Liver (tissue), 9 donors: ENCODE data around the gene SYTL3. TPM values are rescaled to one million over a fixed set of nuclear protein-coding genes. Genes with fewer than 3 reads are reported as not detected.

Experiments used
- DNase-seq: peaks from one replicate; pipeline ENCODE4 v3.0.0-alpha.2; 2017; ENCODE audit warnings: low spot score
- H3K27ac ChIP-seq, 2 donors: one replicate each; pipeline ENCODE4 v1.7.0; 2013; ENCODE audit warnings: inconsistent platforms in 2 of 2, low read length in 2 of 2, control low read depth in 1 of 2, low read depth in 1 of 2, mild to moderate bottlenecking in 1 of 2
- H3K27me3 ChIP-seq, 4 donors: one replicate each; pipeline versions ENCODE4 v1.6.1 to v1.7.0; 2013; ENCODE audit warnings: low read length in 3 of 4, inconsistent platforms in 1 of 4, mild to moderate bottlenecking in 1 of 4, moderate library complexity in 1 of 4; ENCODE audit not compliant: control insufficient read depth in 4 of 4, insufficient read depth in 4 of 4
- H3K36me3 ChIP-seq, 4 donors: one replicate each; pipeline versions ENCODE4 v1.6.1 to v1.7.0; 2013; ENCODE audit warnings: low read length in 3 of 4, mild to moderate bottlenecking in 3 of 4, low read depth in 1 of 4, moderate library complexity in 1 of 4; ENCODE audit not compliant: control insufficient read depth in 4 of 4, insufficient read depth in 3 of 4
- H3K4me1 ChIP-seq, 4 donors: one replicate each; pipeline versions ENCODE4 v1.6.1 to v1.7.0; 2013; ENCODE audit warnings: low read length in 3 of 4, mild to moderate bottlenecking in 3 of 4, moderate library complexity in 1 of 4; ENCODE audit not compliant: control insufficient read depth in 4 of 4, insufficient read depth in 4 of 4
- H3K4me3 ChIP-seq, 3 donors: one replicate each; pipeline versions ENCODE4 v1.6.1 to v1.7.0; 2013; ENCODE audit warnings: low read length in 3 of 3, control low read depth in 1 of 3, low read depth in 1 of 3, mild to moderate bottlenecking in 1 of 3
- H3K9ac ChIP-seq, 2 donors: one replicate each; pipeline ENCODE4 v1.7.0; 2013; ENCODE audit warnings: low read length in 2 of 2, mild to moderate bottlenecking in 2 of 2, moderate library complexity in 2 of 2, control low read depth in 1 of 2, low read depth in 1 of 2
- H3K9me3 ChIP-seq, 4 donors: one replicate each; pipeline versions ENCODE4 v1.6.1 to v1.7.0; 2013; ENCODE audit warnings: low read length in 3 of 4; ENCODE audit not compliant: control insufficient read depth in 4 of 4
- ATF3 ChIP-seq: IDR thresholded peaks from 2 replicates; pipeline ENCODE4 v1.6.1; 2016; ENCODE audit warnings: antibody characterized with exemption
- EGR1 ChIP-seq, 2 donors: IDR thresholded peaks; 2 replicates each; pipeline ENCODE4 v1.6.1; 2016 to 2018; ENCODE audit warnings: antibody characterized with exemption in 2 of 2, low read depth in 2 of 2
- FOXA1 ChIP-seq: IDR thresholded peaks from 2 replicates; pipeline ENCODE4 v1.6.1; 2016; ENCODE audit warnings: antibody characterized with exemption
- FOXA2 ChIP-seq: IDR thresholded peaks from 2 replicates; pipeline ENCODE4 v1.6.1; 2016; ENCODE audit warnings: antibody characterized with exemption
- GABPA ChIP-seq, 2 donors: IDR thresholded peaks in 1 of 2; conservative IDR thresholded peaks in 1 of 2; 2 replicates each; pipeline ENCODE4 v1.6.1; 2016; ENCODE audit warnings: antibody characterized with exemption in 2 of 2, mild to moderate bottlenecking in 1 of 2, moderate library complexity in 1 of 2
- HNF4A ChIP-seq, 2 donors: conservative IDR thresholded peaks; 2 replicates each; pipeline ENCODE4 v1.6.1; 2016; ENCODE audit warnings: antibody characterized with exemption in 2 of 2, mild to moderate bottlenecking in 2 of 2
- HNF4G ChIP-seq: IDR thresholded peaks from 2 replicates; pipeline ENCODE4 v1.6.1; 2016; ENCODE audit warnings: antibody characterized with exemption
- JUND ChIP-seq, 2 donors: IDR thresholded peaks; 2 replicates each; pipeline ENCODE4 v1.6.1; 2016; ENCODE audit warnings: antibody characterized with exemption in 2 of 2
- MAX ChIP-seq: IDR thresholded peaks from 2 replicates; pipeline ENCODE4 v1.6.1; 2016; ENCODE audit warnings: antibody characterized with exemption
- NR2F2 ChIP-seq: IDR thresholded peaks from 2 replicates; pipeline ENCODE4 v1.6.1; 2016; ENCODE audit warnings: antibody characterized with exemption
- RAD21 ChIP-seq, 2 donors: IDR thresholded peaks; 2 replicates each; pipeline ENCODE4 v1.6.1; 2016; ENCODE audit warnings: antibody characterized with exemption in 2 of 2, mild to moderate bottlenecking in 2 of 2
- REST ChIP-seq: IDR thresholded peaks from 2 replicates; pipeline ENCODE4 v1.6.1; 2016; ENCODE audit warnings: antibody characterized with exemption, mild to moderate bottlenecking
- RXRA ChIP-seq, 2 donors: IDR thresholded peaks; 2 replicates each; pipeline ENCODE4 v1.6.1; 2017 to 2018; ENCODE audit warnings: antibody characterized with exemption in 2 of 2, mild to moderate bottlenecking in 1 of 2
- SP1 ChIP-seq: IDR thresholded peaks from 2 replicates; pipeline ENCODE4 v1.6.1; 2018; ENCODE audit warnings: antibody characterized with exemption, mild to moderate bottlenecking
- TAF1 ChIP-seq: conservative IDR thresholded peaks from 2 replicates; pipeline ENCODE4 v1.6.1; 2016; ENCODE audit warnings: antibody characterized with exemption, mild to moderate bottlenecking
- YY1 ChIP-seq: IDR thresholded peaks from 2 replicates; pipeline ENCODE4 v1.6.1; 2016; ENCODE audit warnings: antibody characterized with exemption, mild to moderate bottlenecking
- WGBS: extraction: QIAGEN DNeasy Blood & Tissue Kit; methylation state at CpG from one replicate; pipeline ENCODE4 v1.1.7; 2013; 5-methylcytosine and 5-hydroxymethylcytosine counted together
- polyA plus RNA-seq, 2 donors: library from polyadenylated mRNA; stranded (reverse) in 1 of 2; unstranded in 1 of 2; fragments of 200-250 nt in 1 of 2; fragments of >200 nt in 1 of 2; fragmentation: Nextera tagmentation in 1 of 2; extraction: Ambion mirVana in 1 of 2; gene quantifications; one replicate each; pipeline versions ENCODE4 v1.2.1 to v1.2.3, GENCODE V29; 2013 to 2015
- total RNA-seq, 2 donors: library from RNA; depleted of rRNA; stranded (reverse); fragments of >200 nt; gene quantifications; one replicate each; pipeline ENCODE4 v1.2.3, GENCODE V29; 2014
- TF ChIP-seq, protein P1 (sequence below): fragments of 150-350 bp; IDR thresholded peaks from 2 replicates; pipeline ENCODE4 v1.5.1; 2017; ENCODE audit warnings: improper control_type of control experiment, low read depth, low read length; ENCODE audit not compliant: missing input control
- TF ChIP-seq, protein P2 (sequence below): IDR thresholded peaks from 2 replicates; pipeline ENCODE4 v1.6.1; 2016; ENCODE audit warnings: antibody characterized with exemption
- donor health status: healthy.
- donor health status: healthy.
- donor health status: healthy.
- donor health status: healthy.
- donor health status: healthy.

SYTL3 gene
- total and polyA plus RNA-seq, 4 donors, result 0.28 to 1.7 (median 0.51) TPM

- no peak for TF ChIP-seq FOXA2
- TF ChIP-seq RXRA (IDR thresholded peaks at IDR 0.05), result no peak
- TF ChIP-seq HNF4A (conservative IDR thresholded peaks at IDR 0.05), result no peak
- TF ChIP-seq YY1, result no peak
Measured at GRCh38 chr6:158777510-158777909, 127.7 kb downstream of the SYTL3 start (continued).

DNA sequence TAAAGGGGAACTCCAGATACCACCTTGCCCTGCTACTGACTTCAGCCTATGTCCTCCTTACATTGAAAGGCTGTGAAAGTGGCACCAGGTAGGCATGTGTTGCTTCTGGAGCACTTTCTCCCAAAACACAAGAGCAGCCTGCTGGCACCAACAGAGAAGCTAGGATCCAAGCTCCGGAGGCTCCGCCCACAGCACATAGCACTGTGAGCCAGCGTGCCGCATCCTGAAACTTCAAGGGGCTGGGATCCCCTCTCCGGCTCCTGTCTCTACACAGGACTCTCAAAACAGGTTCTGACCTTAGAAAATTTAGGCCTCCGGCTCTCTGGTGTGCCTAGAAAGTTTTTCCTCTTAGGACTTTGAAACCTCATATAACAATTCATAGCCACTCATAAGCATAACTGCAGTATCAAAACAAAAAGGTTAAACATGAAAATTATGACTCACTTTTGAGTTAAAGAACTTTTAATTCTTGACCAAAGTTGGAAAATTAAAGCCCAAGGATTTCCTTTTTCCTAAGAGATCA is 128.2 kb downstream of the SYTL3 start:
- TF ChIP-seq FOXA2 (no peak), FOXA1 (no peak), JUND (IDR thresholded peaks at IDR 0.05) (no peak), REST (no peak), GABPA (IDR thresholded peaks at IDR 0.05 in 1 of 2, conservative IDR thresholded peaks at IDR 0.05 in 1 of 2) (no peak), RAD21 (IDR thresholded peaks at IDR 0.05) (no peak), MAX (no peak), SP1 (no peak), RXRA (IDR thresholded peaks at IDR 0.05) (no peak), TAF1 (no peak), EGR1 (IDR thresholded peaks at IDR 0.05; ENCODE audit: low read depth in 2 of 2) (no peak), YY1 (no peak), HNF4A (conservative IDR thresholded peaks at IDR 0.05) (no peak), HNF4G (no peak), NR2F2 (no peak), ATF3 (no peak)
- TF ChIP-seq, protein P1, sequence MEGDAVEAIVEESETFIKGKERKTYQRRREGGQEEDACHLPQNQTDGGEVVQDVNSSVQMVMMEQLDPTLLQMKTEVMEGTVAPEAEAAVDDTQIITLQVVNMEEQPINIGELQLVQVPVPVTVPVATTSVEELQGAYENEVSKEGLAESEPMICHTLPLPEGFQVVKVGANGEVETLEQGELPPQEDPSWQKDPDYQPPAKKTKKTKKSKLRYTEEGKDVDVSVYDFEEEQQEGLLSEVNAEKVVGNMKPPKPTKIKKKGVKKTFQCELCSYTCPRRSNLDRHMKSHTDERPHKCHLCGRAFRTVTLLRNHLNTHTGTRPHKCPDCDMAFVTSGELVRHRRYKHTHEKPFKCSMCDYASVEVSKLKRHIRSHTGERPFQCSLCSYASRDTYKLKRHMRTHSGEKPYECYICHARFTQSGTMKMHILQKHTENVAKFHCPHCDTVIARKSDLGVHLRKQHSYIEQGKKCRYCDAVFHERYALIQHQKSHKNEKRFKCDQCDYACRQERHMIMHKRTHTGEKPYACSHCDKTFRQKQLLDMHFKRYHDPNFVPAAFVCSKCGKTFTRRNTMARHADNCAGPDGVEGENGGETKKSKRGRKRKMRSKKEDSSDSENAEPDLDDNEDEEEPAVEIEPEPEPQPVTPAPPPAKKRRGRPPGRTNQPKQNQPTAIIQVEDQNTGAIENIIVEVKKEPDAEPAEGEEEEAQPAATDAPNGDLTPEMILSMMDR, result no peak
- TF ChIP-seq, protein P2, sequence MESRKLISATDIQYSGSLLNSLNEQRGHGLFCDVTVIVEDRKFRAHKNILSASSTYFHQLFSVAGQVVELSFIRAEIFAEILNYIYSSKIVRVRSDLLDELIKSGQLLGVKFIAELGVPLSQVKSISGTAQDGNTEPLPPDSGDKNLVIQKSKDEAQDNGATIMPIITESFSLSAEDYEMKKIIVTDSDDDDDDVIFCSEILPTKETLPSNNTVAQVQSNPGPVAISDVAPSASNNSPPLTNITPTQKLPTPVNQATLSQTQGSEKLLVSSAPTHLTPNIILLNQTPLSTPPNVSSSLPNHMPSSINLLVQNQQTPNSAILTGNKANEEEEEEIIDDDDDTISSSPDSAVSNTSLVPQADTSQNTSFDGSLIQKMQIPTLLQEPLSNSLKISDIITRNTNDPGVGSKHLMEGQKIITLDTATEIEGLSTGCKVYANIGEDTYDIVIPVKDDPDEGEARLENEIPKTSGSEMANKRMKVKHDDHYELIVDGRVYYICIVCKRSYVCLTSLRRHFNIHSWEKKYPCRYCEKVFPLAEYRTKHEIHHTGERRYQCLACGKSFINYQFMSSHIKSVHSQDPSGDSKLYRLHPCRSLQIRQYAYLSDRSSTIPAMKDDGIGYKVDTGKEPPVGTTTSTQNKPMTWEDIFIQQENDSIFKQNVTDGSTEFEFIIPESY, result no peak
- 96% methylated on average over 6 of the region's 6 CpGs for WGBS
- Histone ChIP-seq H3K36me3 (peaks cover 0 to 66% (median 52%) of the 10 kb centered on the region in 4 donors), H3K9me3 (no peaks in the 10 kb centered on the region), H3K4me1 (no peaks in the 10 kb centered on the region), H3K9ac (no peak overlapping the region), H3K27ac (no peak overlapping the region), H3K4me3 (no peak overlapping the region), H3K27me3 (no peaks in the 10 kb centered on the region)
- no peak for DNase-seq
